K562 (cell line): ENCODE measurements around the gene BIRC6. TPM values are rescaled to one million over a fixed set of nuclear protein-coding genes. Genes with fewer than 3 reads are reported as not detected.

ENCODE experiments used
- ATAC-seq: fragments of 200-7000 bp; cut with Tn5 transposase; 3 replicates; pipeline ENCODE4 v1.9.1; 2020; ENCODE audit warnings: moderate library complexity
- BruUV-seq: library from RNA; stranded (reverse); fragments of 400-500 nt; replicated peaks from 2 replicates; lab custom pipeline; 2021; lab: Mats Ljungman, UMichigan
- CTCF ChIA-PET: fragments of 300-600 bp; formaldehyde crosslinking; extraction: SDS; loops from one replicate; lab custom pipeline; 2021; ENCODE audit warnings: low intra/inter-chr PET ratio; lab: Yijun Ruan, JAX
- POLR2A ChIA-PET: fragments of 300-600, 350-650 bp; sonication (Branson Sonifier 250); formaldehyde crosslinking; extraction: SDS; loops from one replicate; lab custom pipeline; 2021; ENCODE audit warnings: antibody characterized with exemption, inconsistent platforms; lab: Yijun Ruan, JAX
- DNase-seq, 4 experiments: peaks; one replicate each; pipeline versions ENCODE4 v3.0.0 to v3.0.0-alpha.2; 2011 to 2018; ENCODE audit warnings: low spot score in 3 of 4, mixed read lengths in 3 of 4; ENCODE audit errors: extremely low read depth in 1 of 4
- FAIRE-seq: peaks from 2 replicates; lab custom pipeline; 2011; peaks lifted over from hg19 to GRCh38; lab: Jason Lieb, UNC
- H2AFZ ChIP-seq: 2 replicates; pipeline ENCODE4 v1.6.0; 2011; ENCODE audit warnings: low read depth, low read length, control low read depth, inconsistent platforms
- H3K27ac ChIP-seq: fragments of 200-600 bp; 3 replicates; pipeline ENCODE4 v1.8.0; 2011; ENCODE audit warnings: low read depth, mild to moderate bottlenecking, control low read depth, inconsistent platforms, low read length, moderate library complexity, mixed read lengths; ENCODE audit errors: extremely low read depth
- H3K27me3 ChIP-seq, 2 experiments: fragments of 300-600 bp in 1 of 2; 2 replicates in 1 of 2; 3 replicates in 1 of 2; pipeline versions ENCODE4 v1.6.0 to v1.8.0; 2011; ENCODE audit warnings: inconsistent platforms in 2 of 2, low read length in 2 of 2, mild to moderate bottlenecking in 1 of 2, mixed read lengths in 1 of 2, moderate library complexity in 1 of 2; ENCODE audit not compliant: control insufficient read depth in 2 of 2, insufficient read depth in 2 of 2
- H3K36me3 ChIP-seq: fragments of 300-600 bp; 3 replicates; pipeline ENCODE4 v1.8.0; 2011; ENCODE audit warnings: mild to moderate bottlenecking, low read length, inconsistent platforms; ENCODE audit not compliant: control insufficient read depth, insufficient read depth
- H3K4me1 ChIP-seq, 2 experiments: fragments of 200-600 bp in 1 of 2; replicated peaks in 1 of 2; 2 replicates in 1 of 2; 3 replicates in 1 of 2; pipeline versions ENCODE4 v1.5.1 to v1.8.0; 2011; ENCODE audit warnings: inconsistent platforms in 2 of 2, low read length in 2 of 2, mild to moderate bottlenecking in 1 of 2, mixed read lengths in 1 of 2, moderate library complexity in 1 of 2; ENCODE audit not compliant: control insufficient read depth in 2 of 2, insufficient read depth in 2 of 2
- H3K4me2 ChIP-seq: 2 replicates; pipeline ENCODE4 v1.6.1; 2011; ENCODE audit warnings: low read length, control low read depth, inconsistent platforms, mixed read lengths; ENCODE audit not compliant: insufficient read depth
- H3K4me3 ChIP-seq: fragments of 200-600 bp; sonication (generic), shearing (Covaris generic); 2 replicates; pipeline ENCODE4 v1.5.1; 2016; ENCODE audit warnings: control low read depth, inconsistent platforms
- H3K79me2 ChIP-seq: fragments of 200-600 bp; 3 replicates; pipeline ENCODE4 v1.8.0; 2011; ENCODE audit warnings: low read length, inconsistent platforms; ENCODE audit not compliant: control insufficient read depth, insufficient read depth
- H3K9ac ChIP-seq, 2 experiments: 2 replicates each; pipeline versions ENCODE4 v1.6.0 to v1.6.1; 2011; ENCODE audit warnings: low read depth in 2 of 2, low read length in 2 of 2, control low read depth in 1 of 2, inconsistent platforms in 1 of 2, mild to moderate bottlenecking in 1 of 2, mixed read lengths in 1 of 2; ENCODE audit not compliant: insufficient read depth in 1 of 2
- H3K9me1 ChIP-seq: one replicate; pipeline ENCODE4 v1.6.0; 2011; ENCODE audit warnings: inconsistent platforms, mild to moderate bottlenecking, low read length, moderate library complexity; ENCODE audit not compliant: control insufficient read depth, insufficient read depth
- H3K9me3 ChIP-seq: replicated peaks from 2 replicates; pipeline ENCODE4 v1.5.1; 2011; ENCODE audit warnings: low read depth, low read length, inconsistent platforms; ENCODE audit not compliant: control insufficient read depth, insufficient read depth
- H4K20me1 ChIP-seq: replicated peaks from 2 replicates; pipeline ENCODE4 v1.6.1; 2011; ENCODE audit warnings: low read length, inconsistent platforms, mixed read lengths; ENCODE audit not compliant: control insufficient read depth, insufficient read depth
- BCOR ChIP-seq: fragments of 450-650 bp; IDR thresholded peaks from 2 replicates; pipeline ENCODE4 v1.6.1; 2016
- CBFA2T3 ChIP-seq: fragments of 450-650 bp; IDR thresholded peaks from 2 replicates; pipeline ENCODE4 v1.6.1; 2017
- CBX3 ChIP-seq, 2 experiments: IDR thresholded peaks; 1 replicate in 1 of 2; 2 replicates in 1 of 2; pipeline ENCODE4 v1.6.1; 2012; ENCODE audit warnings: inconsistent platforms in 2 of 2, low read length in 2 of 2, borderline replicate concordance in 1 of 2, control low read depth in 1 of 2
- DNMT1 ChIP-seq: fragments of 450-650 bp; IDR thresholded peaks from 2 replicates; pipeline ENCODE4 v1.6.1; 2016; ENCODE audit warnings: antibody characterized with exemption, mild to moderate bottlenecking
- GTF2F1 ChIP-seq: IDR thresholded peaks from 2 replicates; pipeline ENCODE4 v1.6.1; 2011; ENCODE audit warnings: low read depth, low read length, improper control_type of control experiment
- JUN ChIP-seq, 2 experiments: sonication (generic) in 1 of 2; formaldehyde crosslinking in 1 of 2; IDR thresholded peaks; 2 replicates each; pipeline versions ENCODE4 v1.6.1 to v1.8.0; 2012 to 2022; ENCODE audit warnings: borderline replicate concordance in 2 of 2, mild to moderate bottlenecking in 2 of 2, improper control_type of control experiment in 1 of 2, low read depth in 1 of 2, low read length in 1 of 2, missing genetic modification reagents in 1 of 2
- MEIS2 ChIP-seq: fragments of 450-650 bp; IDR thresholded peaks from 2 replicates; pipeline ENCODE4 v1.6.1; 2014; ENCODE audit warnings: mild to moderate bottlenecking; ENCODE audit not compliant: partially characterized antibody
- NR0B1 ChIP-seq: fragments of 450-650 bp; IDR thresholded peaks from one replicate; pipeline ENCODE4 v1.6.1; 2018; ENCODE audit warnings: mild to moderate bottlenecking, moderate library complexity; ENCODE audit not compliant: partially characterized antibody
- PML ChIP-seq: IDR thresholded peaks from 2 replicates; pipeline ENCODE4 v1.6.1; 2012; ENCODE audit warnings: low read length, inconsistent platforms
- POLR2AphosphoS5 ChIP-seq: IDR thresholded peaks from 2 replicates; pipeline ENCODE4 v1.6.1; 2011; ENCODE audit warnings: mild to moderate bottlenecking, low read depth, low read length, moderate library complexity; ENCODE audit not compliant: control insufficient read depth, insufficient read depth
- TCF3 ChIP-seq: sonication (generic); formaldehyde crosslinking; IDR thresholded peaks from 2 replicates; pipeline ENCODE4 v1.4.0; 2020; ENCODE audit warnings: mild to moderate bottlenecking, missing genetic modification reagents
- XRCC4 ChIP-seq: IDR thresholded peaks from one replicate; pipeline ENCODE4 v1.6.1; 2011; ENCODE audit not compliant: insufficient read depth, insufficient read length; ENCODE audit errors: extremely low read depth
- WGBS: fragments of 100-300 bp; shearing (Covaris generic); methylation state at CpG from one replicate; pipeline ENCODE4 v1.1.6; 2016; ENCODE audit warnings: low coverage, mixed read lengths; ENCODE audit not compliant: insufficient coverage; ENCODE audit errors: missing lambda C conversion rate; 5-methylcytosine and 5-hydroxymethylcytosine counted together
- in situ Hi-C: fragments of 300-500 bp; cut with MboI; formaldehyde crosslinking; loops from 4 replicates; pipeline ENCODE4 v1.15.0; 2018; ENCODE audit warnings: inconsistent platforms, mixed read lengths
- intact Hi-C: fragments of 100-400 bp; cut with micrococcal nuclease; formaldehyde crosslinking; loops from 2 replicates; pipeline ENCODE4 v1.14.2; 2022
- polyA plus RNA-seq, 8 experiments: library from polyadenylated mRNA; depleted of rRNA in 4 of 8; stranded (reverse) in 5 of 8; unstranded in 3 of 8; fragments of >200 nt; fragmentation: Nextera tagmentation in 2 of 8; fragmentation: Illumina TruSeq in 1 of 8; extraction: Ambion mirVana in 2 of 8; extraction: Trizol in 1 of 8; gene quantifications; 2 replicates each; pipeline versions ENCODE4 v1.2.1 to v1.2.3, GENCODE V29; 2011 to 2014; ENCODE audit warnings: inconsistent platforms in 1 of 8, missing spikeins in 1 of 8
- total RNA-seq, 7 experiments: library from RNA; depleted of rRNA in 6 of 7; stranded (reverse); fragments of >200 nt in 6 of 7; fragmentation: Illumina TruSeq in 2 of 7; extraction: Trizol in 2 of 7; gene quantifications; 2 replicates each; pipeline versions ENCODE4 v1.2.1 to v1.2.3, GENCODE V29; 2011 to 2021; ENCODE audit warnings: low replicate concordance in 1 of 7
- TF ChIP-seq, protein P1 (sequence below), 2 experiments: fragments of 450-650 bp; formaldehyde crosslinking in 1 of 2; IDR thresholded peaks; 2 replicates each; pipeline versions ENCODE4 v1.4.0 to v1.6.1; 2014 to 2020; ENCODE audit warnings: mild to moderate bottlenecking in 2 of 2, borderline replicate concordance in 1 of 2, low read depth in 1 of 2

Gene BIRC6
- total and polyA plus RNA-seq, 9 of the 15 experiments (the other 6 are each of a cell fraction or from before 2014, with no cell fraction given): 18.8 to 110 (median 49.8) TPM

DNA sequence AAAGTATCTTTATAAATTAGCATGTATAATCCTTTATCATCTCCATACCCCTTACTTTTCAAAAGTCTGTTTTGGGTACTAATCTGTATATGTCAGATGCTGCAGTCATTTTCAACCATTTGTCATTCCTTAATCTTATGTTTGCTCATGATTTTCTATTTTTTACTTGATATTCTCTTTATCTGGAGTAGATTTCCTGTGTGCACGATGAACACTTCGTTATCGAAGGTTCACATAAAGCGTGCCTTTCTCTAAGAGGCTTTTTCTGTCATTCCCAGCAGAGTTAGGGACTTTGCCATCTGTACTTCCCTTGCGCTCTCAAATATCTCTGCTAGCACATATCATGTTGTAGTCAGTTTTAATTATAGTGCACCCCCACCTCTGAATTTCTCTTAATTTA lies 123.2 kb downstream of the BIRC6 start:
- H4K20me1 ChIP-seq: no peaks in the 10 kb centered on the region
- DNase-seq: peak in 2 of 4 experiments; percentile 42 to 80
- H3K9me1 ChIP-seq: no peaks in the 10 kb centered on the region
- H3K4me3 ChIP-seq: no peak overlapping the region
- peaks cover 83% of the 10 kb centered on the region for H3K36me3 ChIP-seq
- H2AFZ ChIP-seq: no peak overlapping the region
- H3K27me3 ChIP-seq: no peaks in the 10 kb centered on the region
- ChIA-PET CTCF (no interaction called here), POLR2A (interaction anchor here (0.7 to 0.8 kb wide), 2 partner anchors 39 to 460 kb away, joined by 3 read pairs; no protein-coding TSS in a partner anchor)
- peak; percentile 82 for FAIRE-seq
- no peak overlapping the region; the same call in 1 of the 2 replicates for H3K4me2 ChIP-seq
- no peaks in the 10 kb centered on the region for H3K79me2 ChIP-seq
- no TSS peak for BruUV-seq
- ATAC-seq: peak; percentile 82
- H3K9ac ChIP-seq: no peak overlapping the region
- 29% methylated on average over 5 of the region's 5 CpGs for WGBS
- in situ Hi-C loops (no loop called here), intact Hi-C loops (no loop called here)
- no peaks in the 10 kb centered on the region for H3K9me3 ChIP-seq
- H3K27ac ChIP-seq: peak overlapping the region; percentile 23; the same call in 1 of the 3 replicates
- H3K4me1 ChIP-seq: peaks cover 3 to 6% of the 10 kb centered on the region in 2 experiments; a peak in 3 of 5 replicates
- TF ChIP-seq TCF3 (CRISPR knock-in tag): peak; percentile 86
- peak; percentile 80 for TF ChIP-seq MEIS2
- TF ChIP-seq NR0B1: no peak
- TF ChIP-seq, protein P1, sequence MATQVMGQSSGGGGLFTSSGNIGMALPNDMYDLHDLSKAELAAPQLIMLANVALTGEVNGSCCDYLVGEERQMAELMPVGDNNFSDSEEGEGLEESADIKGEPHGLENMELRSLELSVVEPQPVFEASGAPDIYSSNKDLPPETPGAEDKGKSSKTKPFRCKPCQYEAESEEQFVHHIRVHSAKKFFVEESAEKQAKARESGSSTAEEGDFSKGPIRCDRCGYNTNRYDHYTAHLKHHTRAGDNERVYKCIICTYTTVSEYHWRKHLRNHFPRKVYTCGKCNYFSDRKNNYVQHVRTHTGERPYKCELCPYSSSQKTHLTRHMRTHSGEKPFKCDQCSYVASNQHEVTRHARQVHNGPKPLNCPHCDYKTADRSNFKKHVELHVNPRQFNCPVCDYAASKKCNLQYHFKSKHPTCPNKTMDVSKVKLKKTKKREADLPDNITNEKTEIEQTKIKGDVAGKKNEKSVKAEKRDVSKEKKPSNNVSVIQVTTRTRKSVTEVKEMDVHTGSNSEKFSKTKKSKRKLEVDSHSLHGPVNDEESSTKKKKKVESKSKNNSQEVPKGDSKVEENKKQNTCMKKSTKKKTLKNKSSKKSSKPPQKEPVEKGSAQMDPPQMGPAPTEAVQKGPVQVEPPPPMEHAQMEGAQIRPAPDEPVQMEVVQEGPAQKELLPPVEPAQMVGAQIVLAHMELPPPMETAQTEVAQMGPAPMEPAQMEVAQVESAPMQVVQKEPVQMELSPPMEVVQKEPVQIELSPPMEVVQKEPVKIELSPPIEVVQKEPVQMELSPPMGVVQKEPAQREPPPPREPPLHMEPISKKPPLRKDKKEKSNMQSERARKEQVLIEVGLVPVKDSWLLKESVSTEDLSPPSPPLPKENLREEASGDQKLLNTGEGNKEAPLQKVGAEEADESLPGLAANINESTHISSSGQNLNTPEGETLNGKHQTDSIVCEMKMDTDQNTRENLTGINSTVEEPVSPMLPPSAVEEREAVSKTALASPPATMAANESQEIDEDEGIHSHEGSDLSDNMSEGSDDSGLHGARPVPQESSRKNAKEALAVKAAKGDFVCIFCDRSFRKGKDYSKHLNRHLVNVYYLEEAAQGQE (IDR thresholded peaks at IDR 0.05; ENCODE audit: borderline replicate concordance): no peak
- TF ChIP-seq, protein P1 (CRISPR knock-in tag; IDR thresholded peaks at IDR 0.05; ENCODE audit: low read depth): no peak
- peak; percentile 97 for TF ChIP-seq CBFA2T3
- TF ChIP-seq BCOR: peak; percentile 75; the same call in 1 of the 2 replicates
- TF ChIP-seq DNMT1: no peak
- TF ChIP-seq PML: peak; percentile 78
- peak; percentile 39; the same call in 1 of the 2 replicates for TF ChIP-seq POLR2AphosphoS5
- no peak for TF ChIP-seq GTF2F1
- no peak for TF ChIP-seq JUN (IDR thresholded peaks at IDR 0.05; ENCODE audit: borderline replicate concordance, low read depth, low read length)
- no peak for TF ChIP-seq JUN (CRISPR knock-in tag; IDR thresholded peaks at IDR 0.05; ENCODE audit: borderline replicate concordance)
- TF ChIP-seq CBX3 (IDR thresholded peaks at IDR 0.05; ENCODE audit: borderline replicate concordance in 1 of 2, low read length in 2 of 2): no peak
- no peak for TF ChIP-seq XRCC4
